ENCODE results near the gene TBX4.

Gene TBX4

GRCh38 chr17:61468263-61468907 is 16.2 kb downstream of the TBX4 start:
- no peak for TF ChIP-seq CTCF (IDR thresholded peaks at IDR 0.05; ENCODE audit: control insufficient read depth, insufficient read depth, low read depth, low read length, missing control alignments)
- no peak for DNase-seq (ENCODE audit: low read depth)
- H3K4me3 ChIP-seq (ENCODE audit: control insufficient read depth, low read depth, low read length): no peak overlapping the region

- DNase-seq (ENCODE audit: low read depth): no peak
- no peak overlapping the region for H3K4me3 ChIP-seq (ENCODE audit: control insufficient read depth, low read depth, low read length)
- TF ChIP-seq CTCF (IDR thresholded peaks at IDR 0.05; ENCODE audit: control insufficient read depth, insufficient read depth, low read depth, low read length, missing control alignments): no peak
Observed at GRCh38 chr17:61469474-61469873, 17.3 kb downstream of the TBX4 start.

- H3K4me3 ChIP-seq (ENCODE audit: control insufficient read depth, low read depth, low read length): no peak overlapping the region
- no peak for TF ChIP-seq CTCF (IDR thresholded peaks at IDR 0.05; ENCODE audit: control insufficient read depth, insufficient read depth, low read depth, low read length, missing control alignments)
- DNase-seq (ENCODE audit: low read depth): no peak
Observed at GRCh38 chr17:61469949-61470348, 17.7 kb downstream of the TBX4 start.

- no peak for DNase-seq (ENCODE audit: low read depth)
- no peak overlapping the region for H3K4me3 ChIP-seq (ENCODE audit: control insufficient read depth, low read depth, low read length)
- TF ChIP-seq CTCF (IDR thresholded peaks at IDR 0.05; ENCODE audit: control insufficient read depth, insufficient read depth, low read depth, low read length, missing control alignments): no peak
Observed at GRCh38 chr17:61470530-61471136, 18.4 kb downstream of the TBX4 start.

- peak; percentile 89 for DNase-seq (ENCODE audit: low read depth)
- no peak overlapping the region for H3K4me3 ChIP-seq (ENCODE audit: control insufficient read depth, low read depth, low read length)
- TF ChIP-seq CTCF (IDR thresholded peaks at IDR 0.05; ENCODE audit: control insufficient read depth, insufficient read depth, low read depth, low read length, missing control alignments): no peak
Observed at GRCh38 chr17:61474235-61474927, 22.2 kb downstream of the TBX4 start.

- H3K4me3 ChIP-seq (ENCODE audit: control insufficient read depth, low read depth, low read length): no peak overlapping the region
- no peak for DNase-seq (ENCODE audit: low read depth)
- TF ChIP-seq CTCF (IDR thresholded peaks at IDR 0.05; ENCODE audit: control insufficient read depth, insufficient read depth, low read depth, low read length, missing control alignments): no peak
Observed at GRCh38 chr17:61474934-61475333, 22.7 kb downstream of the TBX4 start.

All from AG09309 (cell line).